Left lobe of liver (tissue), 2 donors: ENCODE measurements around the gene C10orf88. TPM values are rescaled to one million over a fixed set of nuclear protein-coding genes. Genes with fewer than 3 reads are reported as not detected.
"Not testable (repeated sequence)": the region's sequence is repeated elsewhere in the genome, so short reads cannot be mapped to it uniquely, and the experiment has no call there.

Source experiments
- ATAC-seq: fragments of 200-7000 bp; cut with Tn5 transposase; one replicate; pipeline ENCODE4 v1.9.1; 2020; ENCODE audit warnings: mild to moderate bottlenecking, moderate library complexity
- DNase-seq: peaks from one replicate; pipeline ENCODE4 v3.0.0-alpha.2; 2020; ENCODE audit warnings: low spot score
- total RNA-seq: library from RNA; stranded (reverse); gene quantifications from one replicate; pipeline ENCODE4 v1.2.1, GENCODE V29; 2021
- donor health status: DM: no; HTN: no; CAD: no; lungs with moderate emphysema.
- donor health status: DM: no; HTN: yes; CAD: no.

C10orf88 gene
- total RNA-seq, 1 donor from 2014 or later, result 1.9 TPM

GRCh38 chr10:122966879-122967278, 12.9 kb upstream of the C10orf88 start:
- DNase-seq (no peak), ATAC-seq (no peak)

GRCh38 chr10:122962405-122962804, 8.4 kb upstream of the C10orf88 start:
- no peak for ATAC-seq
- DNase-seq, result no peak

GRCh38 chr10:122957474-122957873, 3.4 kb upstream of the C10orf88 start:
- DNase-seq (no peak), ATAC-seq (no peak)

GRCh38 chr10:122955892-122956291, 1.9 kb upstream of the C10orf88 start:
- DNase-seq (no peak), ATAC-seq (no peak)

- DNase-seq, result no peak
These were observed 664 bp upstream of the C10orf88 start for GRCh38 chr10:122954731-122955050.

GRCh38 chr10:122949296-122949695, 4.7 kb downstream of the C10orf88 start:
- ATAC-seq (no peak), DNase-seq (no peak)

More at GRCh38 chr10:122954731-122955050, 664 bp upstream of the C10orf88 start:
- ATAC-seq, result no peak

GRCh38 chr10:122939856-122940543, 14.0 kb downstream of the C10orf88 start:
- DNase-seq (no peak), ATAC-seq (no peak)

- no peak for ATAC-seq
These were observed 14.7 kb downstream of the C10orf88 start for GRCh38 chr10:122939133-122939855.

GRCh38 chr10:122931088-122931906, 22.7 kb downstream of the C10orf88 start:
- ATAC-seq (no peak), DNase-seq (no peak)

More at GRCh38 chr10:122939133-122939855, 14.7 kb downstream of the C10orf88 start:
- no peak for DNase-seq

- ATAC-seq, result no peak
These were observed 23.9 kb downstream of the C10orf88 start for GRCh38 chr10:122930140-122930539.

GRCh38 chr10:122915700-122916099, 38.3 kb downstream of the C10orf88 start:
- ATAC-seq (no peak), DNase-seq (no peak)

More at GRCh38 chr10:122930140-122930539, 23.9 kb downstream of the C10orf88 start:
- DNase-seq, result no peak

- ATAC-seq (peak; percentile 87), DNase-seq (no peak)
These were observed 42.0 kb downstream of the C10orf88 start for GRCh38 chr10:122911889-122912484.

GRCh38 chr10:122910310-122910709, 43.7 kb downstream of the C10orf88 start, which contains the start of gene FAM24A:
Gene FAM24A, plus strand, starts transcription at chr10:122910610. Its CDS starts 1,025 bp downstream, at chr10:122911635.
- no peak for ATAC-seq
- no peak for DNase-seq

GRCh38 chr10:122903861-122904260, 50.2 kb downstream of the C10orf88 start:
- DNase-seq, ATAC-seq: not testable (repeated sequence)

- no peak for DNase-seq
- ATAC-seq, result no peak
These were observed 59.6 kb downstream of the C10orf88 start for GRCh38 chr10:122894261-122894944.

- no peak for DNase-seq
- ATAC-seq, result no peak
These were observed 69.9 kb downstream of the C10orf88 start for GRCh38 chr10:122884166-122884565.

GRCh38 chr10:122882766-122883165, 71.3 kb downstream of the C10orf88 start:
- no peak for ATAC-seq
- DNase-seq, result no peak
